MM.1S (cell line): ENCODE measurements around the gene DENND1C.

Experiments
- DNase-seq: peaks from one replicate; pipeline ENCODE4 v3.0.0-alpha.2; 2015
- H2AFZ ChIP-seq: fragments of 300-600 bp; sonication (generic); 2 replicates; pipeline ENCODE4 v1.6.0; 2016; ENCODE audit warnings: antibody characterized with exemption, low read length
- H3F3A ChIP-seq: fragments of 300-600 bp; sonication (generic); 2 replicates; pipeline ENCODE4 v1.6.1; 2016; ENCODE audit warnings: mild to moderate bottlenecking, antibody characterized with exemption, low read length, moderate library complexity, mixed read lengths; ENCODE audit not compliant: insufficient read depth
- H3K27ac ChIP-seq: fragments of 300-600 bp; sonication (generic); 2 replicates; pipeline ENCODE4 v1.5.1; 2016; ENCODE audit warnings: mild to moderate bottlenecking, low read length
- H3K27me3 ChIP-seq: fragments of 300-600 bp; sonication (generic); replicated peaks from 2 replicates; pipeline ENCODE4 v1.6.0; 2016; ENCODE audit warnings: low read length; ENCODE audit not compliant: insufficient read depth
- H3K36me3 ChIP-seq: fragments of 300-600 bp; sonication (generic); replicated peaks from 2 replicates; pipeline ENCODE4 v1.6.1; 2016; ENCODE audit warnings: mild to moderate bottlenecking, low read length, mixed read lengths; ENCODE audit not compliant: insufficient read depth
- H3K4me1 ChIP-seq: fragments of 300-600 bp; sonication (generic); 2 replicates; pipeline ENCODE4 v1.6.1; 2016; ENCODE audit warnings: low read length, mixed read lengths
- H3K4me2 ChIP-seq: fragments of 300-600 bp; sonication (generic); 2 replicates; pipeline ENCODE4 v1.6.0; 2016; ENCODE audit warnings: low read depth, low read length
- H3K4me3 ChIP-seq: fragments of 300-600 bp; sonication (generic); 2 replicates; pipeline ENCODE4 v1.5.1; 2016; ENCODE audit warnings: low read length, mixed read lengths
- H3K79me2 ChIP-seq: fragments of 300-600 bp; sonication (generic); 2 replicates; pipeline ENCODE4 v1.6.1; 2016; ENCODE audit warnings: mixed run types, low read length, mixed read lengths
- H3K9ac ChIP-seq: fragments of 300-600 bp; sonication (generic); 2 replicates; pipeline ENCODE4 v1.6.1; 2016; ENCODE audit warnings: low read length, mixed read lengths
- H3K9me2 ChIP-seq: fragments of 300-600 bp; sonication (generic); replicated peaks from 2 replicates; pipeline ENCODE4 v1.6.1; 2016; ENCODE audit warnings: mild to moderate bottlenecking, low read length, mixed read lengths; ENCODE audit not compliant: insufficient read depth
- H3K9me3 ChIP-seq: fragments of 300-600 bp; sonication (generic); replicated peaks from 2 replicates; pipeline ENCODE4 v1.6.1; 2016; ENCODE audit warnings: mild to moderate bottlenecking, low read length, mixed read lengths; ENCODE audit not compliant: insufficient read depth
- H4K20me1 ChIP-seq: fragments of 300-600 bp; sonication (generic); 2 replicates; pipeline ENCODE4 v1.6.1; 2016; ENCODE audit warnings: mild to moderate bottlenecking, low read length, moderate library complexity, mixed read lengths; ENCODE audit not compliant: insufficient read depth
- CTCF ChIP-seq: fragments of 300-600 bp; sonication (generic); IDR thresholded peaks from 2 replicates; pipeline ENCODE4 v1.5.1; 2016; ENCODE audit warnings: antibody characterized with exemption, low read length, mixed read lengths
- EZH2 ChIP-seq: fragments of 300-600 bp; sonication (generic); optimal IDR thresholded peaks from 2 replicates; pipeline ENCODE3; 2017; ENCODE audit warnings: low read depth, mild to moderate bottlenecking, antibody characterized with exemption, low read length, mixed read lengths
- EZH2phosphoT487 ChIP-seq: fragments of 300-600 bp; sonication (generic); IDR thresholded peaks from 2 replicates; pipeline ENCODE4 v1.6.1; 2018; ENCODE audit warnings: antibody characterized with exemption, low read length

The DENND1C gene

GRCh38 chr19:6453951-6454565 lies 27.5 kb downstream of the DENND1C start:
- H3K79me2 ChIP-seq = no peaks in the 10 kb centered on the region
- H3F3A ChIP-seq = no peaks in the 10 kb centered on the region
- H3K4me2 ChIP-seq = no peak overlapping the region
- no peak overlapping the region for H3K4me3 ChIP-seq
- no peak for DNase-seq
- no peak for TF ChIP-seq EZH2phosphoT487
- TF ChIP-seq CTCF = no peak
- TF ChIP-seq EZH2 = no peak
- H3K9me3 ChIP-seq = no peaks in the 10 kb centered on the region
- no peak overlapping the region for H3K9ac ChIP-seq
- 0 out of 2 replicates have a peak, but pooled peaks cover 5% of the 10 kb centered on the region for H3K36me3 ChIP-seq
- H3K27ac ChIP-seq = no peak overlapping the region
- H3K9me2 ChIP-seq = no peaks in the 10 kb centered on the region
- peaks cover 7% of the 10 kb centered on the region; the same call in 1 of the 2 replicates for H3K4me1 ChIP-seq
- H3K27me3 ChIP-seq = no peaks in the 10 kb centered on the region
- no peak overlapping the region for H2AFZ ChIP-seq
- no peaks in the 10 kb centered on the region for H4K20me1 ChIP-seq

GRCh38 chr19:6452899-6453298 lies 28.7 kb downstream of the DENND1C start:
- no peaks in the 10 kb centered on the region for H3K9me3 ChIP-seq
- H3K79me2 ChIP-seq = no peaks in the 10 kb centered on the region
- no peaks in the 10 kb centered on the region for H3K4me1 ChIP-seq
- H3K27me3 ChIP-seq = no peaks in the 10 kb centered on the region
- H3K4me3 ChIP-seq = no peak overlapping the region
- no peak overlapping the region for H3K9ac ChIP-seq
- H3K36me3 ChIP-seq = 0 out of 2 replicates have a peak, but pooled peaks cover 5% of the 10 kb centered on the region
- H4K20me1 ChIP-seq = no peaks in the 10 kb centered on the region
- H2AFZ ChIP-seq = no peak overlapping the region
- no peaks in the 10 kb centered on the region for H3F3A ChIP-seq
- H3K9me2 ChIP-seq = no peaks in the 10 kb centered on the region
- H3K4me2 ChIP-seq = no peak overlapping the region
- TF ChIP-seq EZH2phosphoT487 = no peak
- TF ChIP-seq CTCF = no peak
- no peak for TF ChIP-seq EZH2
- H3K27ac ChIP-seq = no peak overlapping the region
- DNase-seq = no peak

GRCh38 chr19:6452223-6452614 lies 29.4 kb downstream of the DENND1C start:
- H3F3A ChIP-seq = no peaks in the 10 kb centered on the region
- no peak overlapping the region for H3K4me3 ChIP-seq
- TF ChIP-seq EZH2 (no peak), CTCF (no peak), EZH2phosphoT487 (no peak)
- H3K9ac ChIP-seq = no peak overlapping the region
- H3K9me2 ChIP-seq = no peaks in the 10 kb centered on the region
- no peaks in the 10 kb centered on the region for H3K27me3 ChIP-seq
- no peak overlapping the region for H3K4me2 ChIP-seq
- no peak overlapping the region for H2AFZ ChIP-seq
- H3K27ac ChIP-seq = no peak overlapping the region
- H4K20me1 ChIP-seq = no peaks in the 10 kb centered on the region
- no peaks in the 10 kb centered on the region for H3K79me2 ChIP-seq
- DNase-seq = no peak
- no peaks in the 10 kb centered on the region for H3K9me3 ChIP-seq
- H3K4me1 ChIP-seq = no peaks in the 10 kb centered on the region
- H3K36me3 ChIP-seq = 0 out of 2 replicates have a peak, but pooled peaks cover 5% of the 10 kb centered on the region
